ENCODE data around the gene GPER1.

DNA sequence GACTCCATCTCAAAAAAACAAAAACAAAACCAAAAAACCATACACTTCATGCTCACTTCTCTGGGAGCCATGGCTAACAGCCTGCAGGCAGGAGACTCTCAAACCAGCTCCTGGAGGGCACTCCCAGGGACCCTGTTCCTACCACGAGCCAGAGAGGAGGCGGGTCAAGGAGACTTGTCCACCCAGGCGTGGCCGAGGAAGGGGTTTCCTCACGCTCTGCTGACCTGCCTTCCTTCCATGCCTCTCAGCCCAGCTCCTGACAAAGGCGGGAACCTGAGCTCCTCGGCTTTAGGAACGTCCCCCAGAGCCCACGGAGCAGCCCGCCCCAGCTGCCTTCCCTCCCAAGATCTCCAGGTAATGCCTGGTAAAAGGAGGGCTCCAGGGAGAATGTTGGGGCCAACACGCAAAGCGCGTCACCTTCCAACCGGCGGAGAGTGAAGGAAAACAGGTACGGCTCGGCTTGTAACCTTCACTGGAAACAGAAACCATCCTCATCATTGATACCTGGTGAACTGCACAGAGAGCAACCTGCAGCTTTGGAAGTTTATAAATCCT, 34.0 kb upstream of the GPER1 start:
- TF ChIP-seq CTCF (optimal IDR thresholded peaks at IDR 0.05 in 1 of 3, IDR thresholded peaks at IDR 0.05 in 1 of 3, conservative IDR thresholded peaks at IDR 0.05 in 1 of 3; ENCODE audit: extremely low read depth in 1 of 3, insufficient read depth in 2 of 3, low read length in 3 of 3) (no peak), EZH2 (IDR thresholded peaks at IDR 0.05; ENCODE audit: low read length) (no peak)
